HUES64 (cell line): ENCODE data around the gene NUP155.

Experiments
- H3K27ac ChIP-seq: 2 replicates; pipeline ENCODE4 v1.7.0; 2013; ENCODE audit warnings: low read depth, low read length, inconsistent platforms
- H3K27me3 ChIP-seq: 2 replicates; pipeline ENCODE4 v1.6.1; 2013; ENCODE audit warnings: mild to moderate bottlenecking, low read length; ENCODE audit not compliant: insufficient read depth
- H3K36me3 ChIP-seq: 2 replicates; pipeline ENCODE4 v1.6.1; 2013; ENCODE audit warnings: mild to moderate bottlenecking, low read length; ENCODE audit not compliant: insufficient read depth
- H3K4me1 ChIP-seq: 2 replicates; pipeline ENCODE4 v1.6.1; 2013; ENCODE audit warnings: mild to moderate bottlenecking, low read length, moderate library complexity; ENCODE audit not compliant: insufficient read depth
- H3K4me3 ChIP-seq: 2 replicates; pipeline ENCODE4 v1.5.1; 2013; ENCODE audit warnings: mild to moderate bottlenecking, low read length, moderate library complexity
- H3K9ac ChIP-seq: 2 replicates; pipeline ENCODE4 v1.6.1; 2013; ENCODE audit warnings: mild to moderate bottlenecking, low read depth, low read length
- H3K9me3 ChIP-seq: 2 replicates; pipeline ENCODE4 v1.6.1; 2013; ENCODE audit warnings: low read depth, low read length; ENCODE audit not compliant: insufficient read depth
- WGBS: fragments of 150-250, 120-280 bp; methylation state at CpG from one replicate; pipeline ENCODE4 v1.1.7; 2013; ENCODE audit warnings: missing lambda C conversion rate; 5-methylcytosine and 5-hydroxymethylcytosine counted together

NUP155 gene

GRCh38 chr5:37247496-37247895 is 123.4 kb downstream of the NUP155 start:
- no peaks in the 10 kb centered on the region for H3K36me3 ChIP-seq
- H3K9ac ChIP-seq = no peak overlapping the region
- H3K4me3 ChIP-seq = no peak overlapping the region
- no peaks in the 10 kb centered on the region for H3K9me3 ChIP-seq
- peaks cover 10% of the 10 kb centered on the region; the same call in 1 of the 2 replicates for H3K4me1 ChIP-seq
- H3K27ac ChIP-seq = no peak overlapping the region
- WGBS = 97% methylated on average over 4 of the region's 4 CpGs
- H3K27me3 ChIP-seq = no peaks in the 10 kb centered on the region

GRCh38 chr5:37247036-37247435 is 123.9 kb downstream of the NUP155 start:
- no peaks in the 10 kb centered on the region for H3K27me3 ChIP-seq
- H3K36me3 ChIP-seq = 0 out of 2 replicates have a peak, but pooled peaks cover 2% of the 10 kb centered on the region
- no peak overlapping the region for H3K9ac ChIP-seq
- H3K9me3 ChIP-seq = no peaks in the 10 kb centered on the region
- peaks cover 10% of the 10 kb centered on the region; the same call in 1 of the 2 replicates for H3K4me1 ChIP-seq
- H3K4me3 ChIP-seq = no peak overlapping the region
- H3K27ac ChIP-seq = no peak overlapping the region
- WGBS = 92% methylated on average over 1 of the region's 1 CpG
